Neural crest cell (in vitro differentiated cells): Measurements from ENCODE around the gene STK4. TPM values are rescaled to one million over a fixed set of nuclear protein-coding genes. Genes with fewer than 3 reads are reported as not detected.

Experiments used
- DNase-seq: peaks from one replicate; pipeline ENCODE4 v3.0.0; 2021; ENCODE audit warnings: low read depth, mixed read lengths, low spot score
- H3K27ac Mint-ChIP-seq: one replicate; pipeline ENCODE4 v1.8.0; 2021; ENCODE audit warnings: mild to moderate bottlenecking, mixed read lengths; ENCODE audit not compliant: unreplicated experiment
- H3K27me3 Mint-ChIP-seq: 2 replicates; pipeline ENCODE4 v1.8.0; 2021; ENCODE audit warnings: low read depth, mild to moderate bottlenecking, mixed read lengths
- H3K36me3 Mint-ChIP-seq: 2 replicates; pipeline ENCODE4 v1.8.0; 2021; ENCODE audit warnings: low read depth, mild to moderate bottlenecking, mixed read lengths
- H3K4me1 Mint-ChIP-seq: 2 replicates; pipeline ENCODE4 v1.8.0; 2021; ENCODE audit warnings: mixed read lengths
- H3K4me3 Mint-ChIP-seq: one replicate; pipeline ENCODE4 v1.8.0; 2021; ENCODE audit warnings: mild to moderate bottlenecking, mixed read lengths
- H3K9me3 Mint-ChIP-seq: 2 replicates; pipeline ENCODE4 v1.8.0; 2021; ENCODE audit warnings: mixed read lengths
- CTCF ChIP-seq: fragments of 200-600 bp; sonication (generic); conservative IDR thresholded peaks from 2 replicates; pipeline ENCODE4 v1.5.0; 2021; ENCODE audit warnings: antibody characterized with exemption, mild to moderate bottlenecking
- total RNA-seq: library from RNA; stranded (reverse); gene quantifications from 2 replicates; pipeline ENCODE4 v1.2.1, GENCODE V29; 2021

The STK4 gene
- total RNA-seq, 1 donor from 2014 or later = 41.2 TPM

- no peak for TF ChIP-seq CTCF
- DNase-seq = no peak
- Mint-ChIP-seq H3K27ac (no peak overlapping the region), H3K27me3 (peaks cover 36% of the 10 kb centered on the region), H3K4me3 (no peak overlapping the region), H3K4me1 (no peaks in the 10 kb centered on the region), H3K36me3 (no peaks in the 10 kb centered on the region), H3K9me3 (no peaks in the 10 kb centered on the region)
Measured at GRCh38 chr20:45109634-45110033, 143.3 kb downstream of the STK4 start.

GRCh38 chr20:45110301-45110700 is 144.0 kb downstream of the STK4 start:
- Mint-ChIP-seq H3K4me3 (no peak overlapping the region), H3K27me3 (peaks cover 36% of the 10 kb centered on the region), H3K4me1 (no peaks in the 10 kb centered on the region), H3K9me3 (no peaks in the 10 kb centered on the region), H3K27ac (no peak overlapping the region), H3K36me3 (no peaks in the 10 kb centered on the region)
- DNase-seq = no peak
- no peak for TF ChIP-seq CTCF

GRCh38 chr20:45111285-45111684 is 145.0 kb downstream of the STK4 start:
- Mint-ChIP-seq H3K4me3 (no peak overlapping the region), H3K27me3 (peaks cover 37% of the 10 kb centered on the region), H3K36me3 (no peaks in the 10 kb centered on the region), H3K27ac (no peak overlapping the region), H3K4me1 (no peaks in the 10 kb centered on the region), H3K9me3 (no peaks in the 10 kb centered on the region)
- TF ChIP-seq CTCF = no peak
- no peak for DNase-seq

- Mint-ChIP-seq H3K4me3 (no peak overlapping the region), H3K4me1 (no peaks in the 10 kb centered on the region), H3K9me3 (no peaks in the 10 kb centered on the region), H3K36me3 (no peaks in the 10 kb centered on the region), H3K27ac (no peak overlapping the region), H3K27me3 (peaks cover 34% of the 10 kb centered on the region)
- peak; percentile 23 for DNase-seq
- peak; percentile 59 for TF ChIP-seq CTCF
Measured at GRCh38 chr20:45111799-45112471, 145.6 kb downstream of the STK4 start.

- Mint-ChIP-seq H3K36me3 (no peaks in the 10 kb centered on the region), H3K27me3 (peaks cover 33% of the 10 kb centered on the region), H3K4me3 (no peak overlapping the region), H3K9me3 (no peaks in the 10 kb centered on the region), H3K27ac (no peak overlapping the region), H3K4me1 (no peaks in the 10 kb centered on the region)
- TF ChIP-seq CTCF = no peak
- no peak for DNase-seq
Measured at GRCh38 chr20:45112754-45113153, 146.4 kb downstream of the STK4 start.
